ENCODE measurements around the gene EFCAB6.

EFCAB6 gene

GRCh38 chr22:43633631-43634285, 178.3 kb downstream of the EFCAB6 start:
- DNase-seq = no peak

GRCh38 chr22:43631846-43632245, 180.3 kb downstream of the EFCAB6 start:
- no peak for DNase-seq

GRCh38 chr22:43631201-43631600, 180.9 kb downstream of the EFCAB6 start:
- no peak for DNase-seq

GRCh38 chr22:43630451-43630850, 181.7 kb downstream of the EFCAB6 start:
- no peak for DNase-seq

GRCh38 chr22:43628250-43628649, 183.9 kb downstream of the EFCAB6 start:
- no peak for DNase-seq

- no peak for DNase-seq
These were observed 184.5 kb downstream of the EFCAB6 start for GRCh38 chr22:43627485-43628213.

- DNase-seq = no peak
These were observed 186.9 kb downstream of the EFCAB6 start for GRCh38 chr22:43625242-43625641.

GRCh38 chr22:43624144-43624998, 187.7 kb downstream of the EFCAB6 start:
- DNase-seq = no peak

- DNase-seq = no peak
These were observed 189.2 kb downstream of the EFCAB6 start for GRCh38 chr22:43622886-43623285.

GRCh38 chr22:43620197-43620596, 191.9 kb downstream of the EFCAB6 start:
- DNase-seq = no peak

GRCh38 chr22:43618517-43618916, 193.6 kb downstream of the EFCAB6 start:
- DNase-seq = no peak

GRCh38 chr22:43616645-43617044, 195.5 kb downstream of the EFCAB6 start:
- no peak for DNase-seq

GRCh38 chr22:43600265-43600664, 211.8 kb downstream of the EFCAB6 start:
- no peak for DNase-seq

- DNase-seq = peak; percentile 25
These were observed 219.6 kb downstream of the EFCAB6 start for GRCh38 chr22:43592476-43592875.

GRCh38 chr22:43591380-43591779, 220.7 kb downstream of the EFCAB6 start:
- DNase-seq = no peak

- no peak for DNase-seq
These were observed 224.5 kb downstream of the EFCAB6 start for GRCh38 chr22:43587574-43587973.

GRCh38 chr22:43583501-43583900, 228.6 kb downstream of the EFCAB6 start:
- no peak for DNase-seq

- DNase-seq = no peak
These were observed 229.7 kb downstream of the EFCAB6 start for GRCh38 chr22:43582394-43582793.

GRCh38 chr22:43580271-43580750, 231.8 kb downstream of the EFCAB6 start:
- DNase-seq = no peak

GRCh38 chr22:43574738-43575137, 237.4 kb downstream of the EFCAB6 start:
- DNase-seq = no peak

- no peak for DNase-seq
These were observed 239.4 kb downstream of the EFCAB6 start for GRCh38 chr22:43572710-43573109.

- DNase-seq = no peak
These were observed 240.9 kb downstream of the EFCAB6 start for GRCh38 chr22:43571181-43571580.

- DNase-seq = no peak
These were observed 241.5 kb downstream of the EFCAB6 start for GRCh38 chr22:43570531-43571165.

Measured in NCI-H2227 treated with DMSO at 0.1 percent for 48 hours (cell line).